HG02938 (cell line): ENCODE measurements around the gene SRGAP2C.
"Not testable (repeated sequence)": the region's sequence is repeated elsewhere in the genome, so short reads cannot be mapped to it uniquely, and the experiment has no call there.

Experiments
- ATAC-seq: cut with Tn5 transposase; IDR thresholded peaks from one replicate; pipeline ENCODE4 v1.9.1; 2021; ENCODE audit warnings: mild to moderate bottlenecking, moderate library complexity; ENCODE audit not compliant: unreplicated experiment

Gene SRGAP2C

GRCh38 chr1:121226295-121226904, 41.6 kb downstream of the SRGAP2C start:
- ATAC-seq: not testable (repeated sequence)

GRCh38 chr1:121226925-121227324, 42.1 kb downstream of the SRGAP2C start:
- not testable (repeated sequence) for ATAC-seq

DNA sequence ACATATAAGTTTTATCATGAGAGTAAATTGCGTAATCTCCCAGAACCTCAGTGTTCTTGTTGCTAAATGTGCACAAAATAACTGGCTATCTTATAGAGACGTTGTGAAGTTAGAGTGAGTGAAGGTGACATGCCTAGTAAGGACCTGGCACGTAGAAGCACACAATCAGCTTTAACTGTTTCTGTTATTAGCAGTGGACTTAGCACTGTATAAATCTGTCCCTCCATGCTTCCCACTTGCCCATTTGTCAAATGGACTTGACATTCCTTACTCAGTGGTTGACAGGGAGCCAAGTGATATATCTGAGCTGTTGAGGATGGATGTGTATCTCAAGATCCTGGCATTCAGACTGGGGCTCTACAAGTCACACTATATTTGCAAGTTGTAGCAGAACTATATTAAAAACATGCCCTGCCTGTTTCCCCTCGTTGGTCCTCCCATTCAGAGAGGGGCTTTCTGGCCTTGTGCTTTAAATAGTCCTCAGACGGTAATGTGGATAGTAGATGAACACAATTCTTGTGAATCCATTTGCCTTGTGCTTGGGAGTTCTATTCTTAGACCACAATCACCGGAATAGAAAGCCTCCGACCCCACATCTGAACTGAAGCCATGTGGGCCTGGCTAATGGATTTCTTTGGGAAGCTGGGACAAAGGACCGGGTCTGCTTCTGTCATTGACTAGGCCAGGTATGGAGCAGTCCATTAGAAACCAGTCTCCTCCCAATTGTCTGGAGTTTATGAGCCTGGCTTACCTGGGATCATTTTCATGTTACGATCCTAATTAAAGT, 43.0 kb downstream of the SRGAP2C start:
- not testable (repeated sequence) for ATAC-seq

DNA sequence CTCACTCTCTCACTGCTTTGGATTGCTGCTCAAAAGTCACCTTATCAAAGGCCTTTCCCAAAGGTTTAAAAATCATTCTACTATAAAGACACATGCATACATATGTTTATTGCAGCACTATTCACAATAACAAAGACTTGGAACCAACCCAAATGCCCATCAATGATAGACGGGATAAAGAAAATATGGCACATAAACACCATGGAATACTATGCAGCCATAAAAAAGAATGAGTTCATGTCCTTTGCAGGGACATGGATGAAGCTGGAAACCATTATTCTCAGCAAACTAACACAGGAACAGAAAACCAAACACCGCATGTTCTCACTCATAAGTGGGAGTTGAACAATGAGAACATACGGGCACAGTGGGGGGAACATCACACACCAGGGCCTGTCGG, 45.9 kb downstream of the SRGAP2C start:
- not testable (repeated sequence) for ATAC-seq

- ATAC-seq: not testable (repeated sequence)
Observed at GRCh38 chr1:121232445-121233125, 47.8 kb downstream of the SRGAP2C start.

DNA sequence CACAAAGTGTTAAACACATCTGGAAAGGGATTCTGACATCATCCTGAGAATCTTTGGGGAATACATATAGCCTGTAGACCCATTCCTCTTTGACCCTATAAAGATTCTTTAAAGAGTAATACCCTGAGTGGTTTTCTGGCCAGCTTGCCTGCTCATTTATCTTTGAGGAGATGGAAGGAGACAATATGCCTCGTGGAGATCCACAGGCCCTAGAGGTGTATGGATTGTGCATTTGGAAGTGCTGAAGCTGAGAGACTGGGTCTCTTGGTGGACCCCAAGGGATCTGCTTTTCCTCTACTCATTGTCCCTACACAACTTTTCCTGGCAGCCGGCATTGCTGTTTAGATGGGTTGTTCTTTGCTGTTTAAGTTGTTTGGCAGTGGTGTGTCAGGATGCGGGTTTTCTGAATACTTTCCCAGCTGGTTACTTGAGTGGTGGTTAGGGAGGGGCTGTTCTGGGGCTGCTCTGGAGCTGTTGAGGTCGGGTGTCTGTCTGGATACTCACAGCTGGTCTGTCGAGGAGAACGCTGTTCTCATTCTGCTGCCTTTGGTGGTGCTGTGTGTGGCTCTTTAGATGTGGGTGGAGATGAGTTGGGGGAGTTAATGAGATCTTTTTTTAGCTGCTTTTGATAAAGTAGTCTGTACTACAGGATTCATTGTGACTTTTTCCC, 49.5 kb downstream of the SRGAP2C start:
- ATAC-seq: not testable (repeated sequence)

DNA sequence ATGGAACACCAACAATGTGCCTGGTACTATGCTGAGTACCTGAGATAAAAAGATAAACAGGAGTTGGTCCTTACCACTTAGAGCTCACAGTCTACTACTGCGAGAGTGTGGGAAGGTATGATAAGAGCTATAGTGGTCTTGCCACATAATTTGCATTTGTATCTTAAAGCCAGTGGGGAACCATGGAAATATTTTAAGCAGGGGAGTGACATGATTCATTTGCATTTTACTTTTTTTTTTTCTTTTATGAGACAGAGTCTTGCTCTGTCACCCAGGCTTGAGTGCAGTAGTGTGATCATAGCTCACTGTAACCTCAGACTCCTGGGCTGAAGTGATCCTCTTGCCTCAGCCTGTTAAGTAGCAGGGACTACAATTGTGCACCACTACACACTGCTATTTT, 53.6 kb downstream of the SRGAP2C start:
- ATAC-seq: peak; percentile 94

- ATAC-seq: not testable (repeated sequence)
Observed at GRCh38 chr1:121243913-121244312, 59.1 kb downstream of the SRGAP2C start.

GRCh38 chr1:121246399-121246798, 61.6 kb downstream of the SRGAP2C start:
- not testable (repeated sequence) for ATAC-seq

GRCh38 chr1:121252656-121253055, 67.9 kb downstream of the SRGAP2C start:
- ATAC-seq: not testable (repeated sequence)

DNA sequence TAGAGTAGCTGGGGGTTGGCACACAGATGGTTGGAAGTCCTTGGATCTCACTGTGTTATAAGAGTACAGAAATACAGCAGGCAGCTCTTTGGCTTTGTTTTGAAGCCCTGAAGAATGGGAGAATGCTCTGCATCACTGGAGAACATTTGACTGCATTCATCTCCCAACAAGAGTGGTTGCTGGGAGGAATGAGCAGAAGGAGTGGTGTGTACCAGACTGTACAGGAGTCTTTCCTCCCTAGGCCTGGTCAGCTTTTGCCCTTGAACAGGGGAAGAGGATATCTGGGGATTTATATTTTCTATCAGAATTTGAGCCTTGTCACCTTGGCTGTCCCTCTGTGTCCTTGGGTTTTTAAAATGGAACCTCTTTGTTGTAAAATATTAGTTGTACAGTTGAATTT, 69.8 kb downstream of the SRGAP2C start:
- not testable (repeated sequence) for ATAC-seq

DNA sequence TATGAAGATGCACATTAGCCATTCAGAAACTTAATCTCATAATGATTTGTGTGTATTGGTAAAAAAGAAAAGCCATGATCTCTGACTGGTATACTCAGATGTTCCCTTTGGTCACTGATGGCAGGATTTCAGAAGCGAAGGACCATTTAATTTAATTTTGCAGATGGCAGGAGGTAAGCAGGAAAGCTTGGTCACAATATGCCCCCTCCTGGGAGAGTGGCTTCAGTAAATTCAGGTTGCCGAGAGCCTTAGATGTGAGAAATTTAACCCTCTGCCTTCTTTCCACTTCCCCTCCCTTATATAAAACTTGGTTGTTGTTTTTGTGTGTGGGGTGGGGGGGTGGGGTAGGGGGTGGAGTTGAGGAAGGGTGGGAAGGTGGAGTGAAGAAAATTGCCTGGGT, 72.9 kb downstream of the SRGAP2C start:
- ATAC-seq: not testable (repeated sequence)

DNA sequence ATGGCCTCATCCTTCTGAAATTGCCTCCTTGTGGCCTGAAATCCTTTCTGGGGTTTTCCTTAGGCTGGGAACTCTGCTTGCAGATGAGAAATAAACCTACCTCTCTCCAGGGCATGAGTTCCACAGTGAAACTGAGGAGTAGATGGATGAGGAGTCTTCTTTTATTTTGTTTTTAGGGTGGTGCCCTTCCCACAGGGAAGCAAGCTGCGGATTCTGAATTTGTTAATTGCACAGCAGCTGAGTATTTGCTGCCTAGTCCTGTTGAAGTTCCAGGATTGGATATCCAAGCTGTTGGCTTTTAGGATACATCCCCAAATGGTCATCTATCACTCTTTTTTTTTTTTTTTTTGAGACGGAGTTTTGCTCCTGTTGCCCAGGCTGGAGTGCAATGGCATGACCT, 73.4 kb downstream of the SRGAP2C start:
- ATAC-seq: not testable (repeated sequence)

DNA sequence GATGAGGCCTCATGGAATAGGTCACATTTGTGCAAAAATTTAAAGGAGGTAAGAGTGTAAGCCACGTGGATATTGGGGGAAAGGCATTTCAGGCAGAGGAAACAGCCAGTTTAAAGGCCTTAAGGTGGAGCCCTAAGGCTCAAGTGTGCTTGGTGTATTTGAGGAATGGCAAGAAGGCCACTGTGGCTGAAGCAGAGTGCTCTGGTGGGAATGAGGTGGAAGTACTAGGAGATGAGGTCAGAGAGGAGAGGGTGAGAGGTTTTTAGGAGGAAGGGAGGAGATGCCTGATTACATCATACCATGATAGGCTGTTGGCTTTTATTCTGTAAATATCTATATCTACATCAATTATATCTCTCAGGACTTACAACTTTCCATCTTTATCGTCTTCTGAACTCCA, 75.4 kb downstream of the SRGAP2C start:
- ATAC-seq: not testable (repeated sequence)

DNA sequence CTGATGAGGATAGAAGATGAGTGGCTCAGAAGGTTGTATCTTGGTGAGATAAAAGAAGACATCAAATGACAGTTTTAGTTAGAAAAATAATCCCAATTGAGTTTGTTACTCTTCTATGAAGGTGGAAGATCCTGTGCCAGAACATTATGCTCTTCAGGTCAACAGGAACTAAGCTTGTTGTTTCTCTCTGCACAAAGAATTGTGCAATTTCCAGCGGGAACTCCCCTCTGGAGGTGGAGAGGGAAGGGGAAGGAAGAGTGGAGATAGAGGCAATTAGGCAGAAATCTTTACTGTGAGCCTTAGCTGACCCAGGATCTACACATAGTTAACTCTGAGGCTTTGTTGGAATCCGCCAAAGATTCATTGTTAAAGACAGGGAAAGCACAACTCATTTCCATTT, 77.4 kb downstream of the SRGAP2C start:
- ATAC-seq: not testable (repeated sequence)

GRCh38 chr1:121263789-121264244, 79.0 kb downstream of the SRGAP2C start:
- ATAC-seq: peak; percentile 89

GRCh38 chr1:121267072-121267471, 82.3 kb downstream of the SRGAP2C start:
- not testable (repeated sequence) for ATAC-seq

- not testable (repeated sequence) for ATAC-seq
Observed at GRCh38 chr1:121269309-121269708, 84.5 kb downstream of the SRGAP2C start.

GRCh38 chr1:121269973-121270372, 85.2 kb downstream of the SRGAP2C start:
- not testable (repeated sequence) for ATAC-seq

- ATAC-seq: peak; percentile 43
Observed at GRCh38 chr1:121271143-121271715, 86.5 kb downstream of the SRGAP2C start.

GRCh38 chr1:121275435-121275834, 90.7 kb downstream of the SRGAP2C start:
- ATAC-seq: not testable (repeated sequence)
